ENCODE data around the gene PFKM.

The PFKM gene

GRCh38 chr12:48119078-48119833 lies at the start of gene PFKM:
Gene PFKM (plus strand): TSS chr12:48119364. CDS start chr12:48122775, 3,411 bp downstream.
- peak; percentile 9 for DNase-seq (ENCODE audit: low read depth)

GRCh38 chr12:48070033-48070432 lies 49.1 kb upstream of the PFKM start:
- DNase-seq (ENCODE audit: low read depth), result no peak

- DNase-seq (ENCODE audit: low read depth), result no peak
Observed at GRCh38 chr12:48070731-48071130, 48.4 kb upstream of the PFKM start.

- no peak for DNase-seq (ENCODE audit: low read depth)
Observed at GRCh38 chr12:48071808-48072207, 47.4 kb upstream of the PFKM start.

GRCh38 chr12:48072266-48072665 lies 46.9 kb upstream of the PFKM start:
- no peak for DNase-seq (ENCODE audit: low read depth)

- DNase-seq (ENCODE audit: low read depth), result no peak
Observed at GRCh38 chr12:48074266-48074665, 44.9 kb upstream of the PFKM start.

GRCh38 chr12:48075832-48076231 lies 43.3 kb upstream of the PFKM start:
- DNase-seq (ENCODE audit: low read depth), result no peak

- no peak for DNase-seq (ENCODE audit: low read depth)
Observed at GRCh38 chr12:48077111-48077510, 42.1 kb upstream of the PFKM start.

GRCh38 chr12:48078901-48079300 lies 40.3 kb upstream of the PFKM start:
- DNase-seq (ENCODE audit: low read depth), result no peak

GRCh38 chr12:48080285-48080684 lies 38.9 kb upstream of the PFKM start:
- no peak for DNase-seq (ENCODE audit: low read depth)

- DNase-seq (ENCODE audit: low read depth), result no peak
Observed at GRCh38 chr12:48080821-48081220, 38.3 kb upstream of the PFKM start.

- DNase-seq (ENCODE audit: low read depth), result no peak
Observed at GRCh38 chr12:48084066-48084465, 35.1 kb upstream of the PFKM start.

- no peak for DNase-seq (ENCODE audit: low read depth)
Observed at GRCh38 chr12:48084841-48085460, 34.2 kb upstream of the PFKM start.

GRCh38 chr12:48086327-48086726 lies 32.8 kb upstream of the PFKM start:
- no peak for DNase-seq (ENCODE audit: low read depth)

- no peak for DNase-seq (ENCODE audit: low read depth)
Observed at GRCh38 chr12:48092611-48093010, 26.6 kb upstream of the PFKM start.

- DNase-seq (ENCODE audit: low read depth), result no peak
Observed at GRCh38 chr12:48104531-48104930, 14.6 kb upstream of the PFKM start.

- DNase-seq (ENCODE audit: low read depth), result no peak
Observed at GRCh38 chr12:48105321-48105866, 13.8 kb upstream of the PFKM start.

GRCh38 chr12:48105867-48106680 lies 13.1 kb upstream of the PFKM start, which contains the start of gene SENP1:
Gene SENP1 (minus strand): TSS chr12:48106079. CDS start chr12:48101472, 4,607 bp downstream.
- peak; percentile 81 for DNase-seq (ENCODE audit: low read depth)

GRCh38 chr12:48106681-48107613 lies 12.2 kb upstream of the PFKM start:
- DNase-seq (ENCODE audit: low read depth), result no peak

- no peak for DNase-seq (ENCODE audit: low read depth)
Observed at GRCh38 chr12:48109424-48109823, 9.7 kb upstream of the PFKM start.

GRCh38 chr12:48110691-48111311 lies 8.4 kb upstream of the PFKM start:
- no peak for DNase-seq (ENCODE audit: low read depth)
